HT-29 (cell line): ENCODE measurements around the gene ZNRF1. TPM values are rescaled to one million over a fixed set of nuclear protein-coding genes. Genes with fewer than 3 reads are reported as not detected.
A peak's percentile ranks its signal among the peaks of the same experiment; 100 is the strongest.

Experiments used
- DNase-seq: peaks from one replicate; pipeline ENCODE4 v3.0.0-alpha.2; 2015; ENCODE audit warnings: low spot score
- total RNA-seq: library from RNA; depleted of rRNA; stranded (reverse); fragments of >200 nt; shearing (Covaris generic); gene quantifications from 2 replicates; pipeline ENCODE4 v1.2.3, GENCODE V29; 2014

The ZNRF1 gene
- total RNA-seq, 1 experiment from 2014 or later = 15.5 TPM

GRCh38 chr16:75111961-75112733 lies 113.3 kb downstream of the ZNRF1 start:
- DNase-seq = no peak

GRCh38 chr16:75112734-75113491 lies 114.1 kb downstream of the ZNRF1 start:
- DNase-seq = no peak

GRCh38 chr16:75113541-75114121 lies 114.8 kb downstream of the ZNRF1 start:
- no peak for DNase-seq

GRCh38 chr16:75114179-75114945 lies 115.5 kb downstream of the ZNRF1 start:
- no peak for DNase-seq

DNA sequence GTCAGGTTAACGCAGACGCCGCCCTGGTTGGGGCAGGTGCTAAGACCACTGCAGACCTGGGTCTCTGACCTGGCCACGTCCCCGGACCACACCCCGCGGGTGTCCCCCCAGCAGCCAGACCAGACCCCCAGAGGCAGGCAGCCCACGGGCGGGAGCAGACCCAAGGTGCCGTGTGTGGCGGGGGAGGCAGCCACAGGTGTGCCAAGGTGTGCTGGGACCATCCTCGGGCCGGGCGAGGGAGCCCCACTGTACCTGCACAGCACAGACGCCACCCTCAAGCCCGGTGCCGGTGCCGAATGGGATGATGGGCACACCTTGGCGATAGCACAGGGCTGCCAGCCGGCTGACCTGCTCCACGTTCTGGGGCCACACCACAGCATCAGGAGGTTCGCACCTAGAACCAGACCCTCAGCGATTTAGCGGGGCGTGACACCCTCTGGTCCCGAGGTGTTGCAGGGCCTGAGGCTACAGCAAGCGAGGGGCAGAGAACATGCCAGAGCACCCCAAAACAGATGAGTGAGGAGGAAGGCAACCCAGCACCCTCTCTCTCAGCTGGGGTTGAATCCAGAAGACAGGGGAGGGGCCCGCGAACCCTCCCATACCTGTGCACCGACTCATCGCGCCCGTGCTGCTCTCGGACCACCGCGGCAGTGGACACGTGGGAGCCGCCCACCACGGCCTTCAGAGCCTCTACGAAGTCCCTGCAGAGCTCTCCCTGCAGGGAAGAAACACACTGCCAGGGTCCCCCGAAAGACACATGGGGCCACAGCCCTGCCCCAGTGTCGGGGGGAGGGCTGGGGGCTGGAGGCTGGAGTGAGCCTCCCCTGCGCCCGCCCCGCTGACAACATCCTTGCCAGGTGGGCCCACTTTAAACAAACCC lies 116.4 kb downstream of the ZNRF1 start:
- DNase-seq = no peak

GRCh38 chr16:75116081-75116910 lies 117.5 kb downstream of the ZNRF1 start, which contains the start of gene LDHD:
Gene LDHD (minus strand): TSS chr16:75116780. CDS start chr16:75116720, 60 bp downstream.
- DNase-seq = peak; percentile 60

GRCh38 chr16:75116911-75117245 lies 118.1 kb downstream of the ZNRF1 start:
- no peak for DNase-seq

- DNase-seq = no peak
These were observed 120.2 kb downstream of the ZNRF1 start for GRCh38 chr16:75118943-75119539.

- no peak for DNase-seq
These were observed 121.4 kb downstream of the ZNRF1 start for GRCh38 chr16:75120253-75120652.

DNA sequence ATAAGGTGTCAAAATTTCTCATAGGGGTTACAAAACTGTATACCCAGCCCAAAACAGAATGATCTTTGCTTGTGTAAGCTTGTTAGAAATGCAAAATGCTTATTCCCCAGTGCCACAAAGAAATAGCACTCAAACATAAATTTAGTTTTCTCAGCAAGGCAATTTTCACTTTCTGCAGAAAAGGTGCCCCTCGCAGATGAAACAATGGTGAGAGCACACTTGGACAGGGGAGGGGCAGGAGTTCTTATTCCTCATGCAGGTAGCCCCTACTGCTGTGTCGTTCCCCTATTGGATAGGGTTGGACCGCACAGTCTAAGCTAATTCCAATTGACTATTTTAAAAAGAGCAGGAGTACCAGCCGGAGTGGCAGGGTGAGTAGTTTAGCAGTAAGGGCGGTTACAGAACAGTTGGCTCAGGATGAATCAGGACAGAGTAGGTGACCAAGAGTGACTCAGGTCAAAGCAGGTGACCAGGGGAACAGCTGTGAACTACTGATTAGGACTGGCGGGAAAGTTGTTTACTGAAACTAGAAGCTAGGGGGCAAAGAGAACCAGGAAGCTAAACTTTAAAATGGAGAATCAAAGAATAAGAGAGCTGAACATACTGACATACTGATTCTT lies 123.2 kb downstream of the ZNRF1 start:
- DNase-seq = no peak

DNA sequence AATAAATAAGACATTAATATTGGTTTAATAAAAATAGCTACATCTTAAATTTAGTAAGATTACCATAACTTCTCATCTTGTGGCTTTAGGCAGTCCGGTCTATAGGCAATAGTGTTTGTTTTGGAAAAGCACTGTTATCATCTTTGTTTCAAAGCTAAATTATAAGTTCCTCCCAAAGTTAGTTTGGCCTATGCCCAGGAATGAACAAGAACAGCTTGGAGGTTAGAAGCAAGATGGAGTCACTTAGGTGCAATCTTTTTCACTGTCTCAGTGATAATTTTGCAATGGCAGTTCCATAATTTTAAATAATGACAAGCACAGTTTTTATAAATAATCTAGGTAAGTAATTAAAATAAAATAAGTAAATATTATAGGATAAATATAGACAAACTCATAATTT lies 123.8 kb downstream of the ZNRF1 start:
- no peak for DNase-seq

DNA sequence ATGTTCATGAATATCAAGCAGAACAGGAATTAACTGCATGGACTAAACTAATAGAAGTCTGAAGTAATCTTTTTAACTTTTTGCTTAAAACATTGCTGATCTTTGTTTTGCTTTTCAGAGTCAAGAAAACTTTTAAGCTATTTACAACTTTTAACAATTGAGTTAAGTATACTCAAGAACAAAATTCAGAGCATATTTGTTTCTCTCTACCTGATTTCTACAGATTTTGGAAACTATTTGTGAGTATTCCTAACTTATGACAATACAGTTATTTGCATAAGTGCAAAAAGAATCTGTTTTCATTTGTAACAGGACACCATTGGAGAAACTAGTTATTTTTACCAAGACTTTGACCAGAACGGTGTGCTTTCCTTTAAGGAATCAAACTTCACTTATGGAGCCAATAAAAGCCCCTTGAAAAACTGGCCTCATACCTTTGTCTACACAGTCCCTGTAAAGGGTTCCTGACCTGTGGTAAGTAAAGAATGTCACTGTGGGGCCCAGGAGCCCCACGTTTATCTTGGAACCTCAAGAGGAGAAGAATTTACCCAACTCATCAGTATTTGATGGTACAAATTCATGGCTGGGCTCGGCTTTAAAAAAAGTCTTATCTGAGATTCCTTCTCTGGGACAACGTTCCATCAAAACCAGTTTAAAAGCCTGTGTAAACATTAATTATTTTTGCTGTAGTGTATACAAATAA lies 129.0 kb downstream of the ZNRF1 start:
- no peak for DNase-seq

- DNase-seq = peak; percentile 25
These were observed 130.8 kb downstream of the ZNRF1 start for GRCh38 chr16:75129421-75130149.

DNA sequence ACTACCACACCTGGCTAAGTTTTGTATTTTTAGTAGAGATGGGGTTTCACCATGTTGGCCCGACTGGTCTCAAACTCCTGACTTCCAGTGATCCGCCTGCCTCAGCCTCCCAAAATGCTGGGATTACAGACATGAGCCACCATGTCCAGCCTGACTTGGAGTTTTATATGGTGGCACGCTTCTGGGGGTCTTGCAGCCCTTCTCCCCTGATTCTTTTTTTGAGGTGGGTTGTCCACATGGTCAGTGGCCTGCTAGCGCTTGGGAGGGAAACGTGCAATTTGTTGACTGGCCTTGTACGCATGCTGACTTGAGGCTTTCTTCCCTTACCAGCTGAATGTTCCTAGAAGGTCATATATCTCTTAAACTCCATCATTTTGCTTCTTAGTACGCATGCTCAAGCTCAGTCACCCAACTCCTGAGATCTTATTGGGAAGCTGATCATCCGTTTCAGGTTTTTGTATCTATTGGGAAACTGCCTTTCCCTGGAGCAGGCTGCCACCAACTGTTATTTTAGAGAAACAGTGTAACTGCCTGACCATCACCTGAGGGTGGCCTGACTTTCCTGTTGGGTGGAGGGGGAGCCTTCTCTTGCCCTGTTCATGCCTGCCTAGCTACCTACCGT lies 131.4 kb downstream of the ZNRF1 start:
- DNase-seq = peak; percentile 34

DNA sequence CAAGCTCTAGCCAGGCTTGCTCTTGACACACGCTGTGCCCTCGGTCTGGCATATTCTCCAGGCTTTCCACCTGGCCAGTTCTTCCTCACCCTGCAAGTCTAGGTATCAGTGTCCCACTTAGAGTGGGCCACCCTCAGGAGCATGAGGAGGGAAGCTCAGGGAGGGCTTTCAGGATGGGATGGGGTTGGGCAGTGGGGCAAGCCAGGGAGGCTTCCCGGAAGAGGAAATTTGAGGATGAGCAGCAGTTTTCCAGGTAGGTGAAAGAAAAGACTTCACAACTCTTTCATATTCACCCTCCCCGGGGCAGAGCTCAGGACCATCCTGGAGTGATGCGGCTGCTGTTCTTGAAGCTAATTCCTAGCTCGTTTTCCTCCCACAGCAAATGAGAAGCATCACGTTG lies 132.3 kb downstream of the ZNRF1 start:
- no peak for DNase-seq

DNA sequence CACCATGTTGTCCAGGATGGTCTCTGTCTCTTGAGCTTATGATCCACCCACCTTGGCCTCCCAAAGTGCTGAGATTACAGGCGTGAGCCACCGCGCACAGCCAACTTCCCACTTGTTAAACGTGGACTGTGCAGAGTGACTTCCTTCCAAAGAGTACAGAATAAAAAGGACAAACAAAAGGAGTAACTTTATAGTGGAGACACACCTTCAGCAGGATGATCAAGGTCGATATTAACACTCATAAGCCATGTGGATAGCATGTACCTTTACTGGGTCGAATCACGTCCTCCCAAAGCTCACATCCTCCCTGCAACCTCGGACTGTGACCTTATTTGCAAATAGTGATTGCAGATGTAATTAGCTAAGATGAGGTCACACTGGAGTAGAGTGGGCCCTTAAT lies 139.4 kb downstream of the ZNRF1 start:
- no peak for DNase-seq

DNA sequence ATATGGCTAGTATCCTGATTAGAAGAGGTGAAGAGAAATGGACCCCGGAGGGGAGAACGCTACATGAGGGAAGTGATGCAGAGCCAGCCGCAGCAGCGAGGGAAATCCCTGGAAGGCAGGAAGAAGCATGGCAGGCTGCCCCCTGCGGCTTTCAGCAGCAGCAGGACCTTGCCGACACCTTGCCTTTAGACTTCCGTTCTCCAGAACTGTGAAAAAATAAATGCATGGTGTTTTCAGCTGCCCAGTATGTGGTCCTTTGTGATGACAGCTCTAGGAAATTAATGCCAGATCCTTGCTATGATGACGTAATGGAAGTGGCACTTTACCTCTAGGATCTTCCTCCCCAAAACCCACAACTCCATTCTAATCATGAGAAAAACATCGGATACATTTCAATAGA lies 139.8 kb downstream of the ZNRF1 start:
- no peak for DNase-seq
